DND-41 (cell line): ENCODE measurements around the gene TYRO3.

Experiments used
- CTCF ChIP-seq: IDR thresholded peaks from 2 replicates; pipeline ENCODE4 v1.5.1; 2012; ENCODE audit warnings: borderline replicate concordance, low read length, moderate library complexity, mild to moderate bottlenecking; ENCODE audit not compliant: poor library complexity, severe bottlenecking; ENCODE audit errors: extremely low read depth
- EZH2 ChIP-seq: IDR thresholded peaks from 3 replicates; pipeline ENCODE4 v1.6.1; 2012; ENCODE audit warnings: borderline replicate concordance, low read depth, mild to moderate bottlenecking, moderate library complexity, low read length, inconsistent platforms; ENCODE audit not compliant: severe bottlenecking

- TF ChIP-seq EZH2 (no peak), CTCF (no peak)
These were observed 3.2 kb downstream of the TYRO3 start for GRCh38 chr15:41562244-41562643.
